Adrenal gland (tissue), 12 donors: ENCODE results near the gene LRRC75A. TPM values are rescaled to one million over a fixed set of nuclear protein-coding genes. Genes with fewer than 3 reads are reported as not detected.
A peak's percentile ranks its signal among the peaks of the same experiment; 100 is the strongest.

Experiments used
- DNase-seq, 7 donors: peaks; one replicate each; pipeline ENCODE4 v3.0.0-alpha.2; 2019 to 2020
- H3K27ac ChIP-seq, 5 donors: fragments of 200-600 bp; sonication (generic) in 4 of 5; 1 replicate in 3 of 5; 2 replicates in 2 of 5; pipeline versions ENCODE4 v1.5.1 to v1.8.0; 2016 to 2020; ENCODE audit warnings: mild to moderate bottlenecking in 1 of 5
- H3K27me3 ChIP-seq: fragments of 200-600 bp; 2 replicates; pipeline ENCODE4 v1.8.0; 2021
- H3K36me3 ChIP-seq, 2 donors: fragments of 200-600 bp; replicated peaks in 1 of 2; 1 replicate in 1 of 2; 2 replicates in 1 of 2; pipeline versions ENCODE4 v1.5.1 to v1.8.0; 2018 to 2022
- H3K4me1 ChIP-seq, 2 donors: fragments of 200-600 bp; replicated peaks in 1 of 2; 1 replicate in 1 of 2; 2 replicates in 1 of 2; pipeline versions ENCODE4 v1.5.1 to v1.8.0; 2018 to 2021
- H3K4me3 ChIP-seq, 4 donors: fragments of 200-600 bp; sonication (generic) in 3 of 4; one replicate each; pipeline ENCODE4 v1.5.1; 2016 to 2018
- H3K9me3 ChIP-seq, 3 donors: fragments of 200-600 bp; sonication (generic) in 1 of 3; replicated peaks in 1 of 3; 1 replicate in 2 of 3; 2 replicates in 1 of 3; pipeline versions ENCODE4 v1.5.1 to v1.8.0; 2016 to 2021
- POLR2A ChIP-seq, 2 donors: fragments of 450-650 bp; IDR thresholded peaks; one replicate each; pipeline ENCODE4 v1.6.1; 2017; ENCODE audit warnings: antibody characterized with exemption in 2 of 2, mild to moderate bottlenecking in 2 of 2, moderate library complexity in 1 of 2
- WGBS, 4 donors: extraction: QIAGEN DNeasy Blood & Tissue Kit in 2 of 4; methylation state at CpG; one replicate each; pipeline versions ENCODE4 v1.1.5 to v1.1.7; 2013 to 2017; 5-methylcytosine and 5-hydroxymethylcytosine counted together
- intact Hi-C, 2 donors: fragments of 100-400 bp; cut with DNase I; formaldehyde crosslinking; loops; one replicate each; pipeline versions ENCODE4 v1.14.1 to v1.15.0; 2022 to 2023
- polyA plus RNA-seq, 3 donors: library from polyadenylated mRNA; stranded (reverse); fragments of 200-250 nt in 2 of 3; fragments of 350-450 nt in 1 of 3; fragmentation: Illumina TruSeq in 1 of 3; extraction: RNeasy Lipid Tissue Mini Kit (QIAGEN cat#74804) in 1 of 3; gene quantifications; one replicate each; pipeline ENCODE4 v1.2.3, GENCODE V29; 2013 to 2014
- total RNA-seq, 9 donors: library from RNA; depleted of rRNA in 4 of 9; stranded (reverse); fragments of >200 nt in 4 of 9; fragments of 120-200 nt in 1 of 9; fragmentation: NEBNext Ultra II Directional in 1 of 9; extraction: Animal tissue kit (Norgen Biotek cat#: 25700) in 1 of 9; gene quantifications; one replicate each; pipeline versions ENCODE4 v1.1.0 to v1.2.4, GENCODE V29; 2013 to 2023
- TF ChIP-seq, protein P1 (sequence below), 6 experiments: fragments of 450-650 bp in 4 of 6; fragments of 200-600 bp in 2 of 6; sonication (generic) in 1 of 6; IDR thresholded peaks; 1 replicate in 5 of 6; 2 replicates in 1 of 6; pipeline versions ENCODE4 v1.5.1 to v1.8.0; 2016 to 2021; ENCODE audit warnings: antibody characterized with exemption in 6 of 6, mild to moderate bottlenecking in 2 of 6, moderate library complexity in 1 of 6
- donor health status: healthy with polysubstance abuse.
- donor health status: Bipolar disorder and iron deficiency.
- donor health status: DM: yes; HTN: yes; CAD: no.
- donor health status: DM: no; HTN: no; CAD: no.
- donor health status: DM: no; HTN: no; CAD: no.
- donor health status: DM: yes; HTN: yes; CAD: no.

The LRRC75A gene
- total and polyA plus RNA-seq, 12 donors = 7.4 to 49.2 (median 25.5) TPM

DNA sequence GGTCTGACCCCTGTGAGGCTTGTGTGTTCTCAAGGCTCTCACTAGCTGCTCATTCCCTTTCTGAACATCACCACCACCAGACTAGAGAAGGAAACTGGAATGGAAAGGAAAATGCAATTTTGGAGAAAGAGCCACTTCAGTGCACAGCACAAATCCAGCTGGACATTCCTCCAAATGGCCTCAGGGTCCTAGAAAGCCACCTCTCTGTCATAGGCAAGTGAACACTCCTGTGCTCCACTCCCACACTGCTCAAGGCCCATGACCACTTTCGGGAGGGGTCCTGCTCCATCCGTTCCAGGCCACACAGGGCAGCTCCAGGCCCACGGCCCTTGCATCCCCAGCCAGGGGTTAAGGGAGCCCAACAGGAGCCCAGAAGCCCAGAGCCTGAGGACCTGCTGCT, 2.6 kb downstream of the LRRC75A start:
- TF ChIP-seq, protein P1, sequence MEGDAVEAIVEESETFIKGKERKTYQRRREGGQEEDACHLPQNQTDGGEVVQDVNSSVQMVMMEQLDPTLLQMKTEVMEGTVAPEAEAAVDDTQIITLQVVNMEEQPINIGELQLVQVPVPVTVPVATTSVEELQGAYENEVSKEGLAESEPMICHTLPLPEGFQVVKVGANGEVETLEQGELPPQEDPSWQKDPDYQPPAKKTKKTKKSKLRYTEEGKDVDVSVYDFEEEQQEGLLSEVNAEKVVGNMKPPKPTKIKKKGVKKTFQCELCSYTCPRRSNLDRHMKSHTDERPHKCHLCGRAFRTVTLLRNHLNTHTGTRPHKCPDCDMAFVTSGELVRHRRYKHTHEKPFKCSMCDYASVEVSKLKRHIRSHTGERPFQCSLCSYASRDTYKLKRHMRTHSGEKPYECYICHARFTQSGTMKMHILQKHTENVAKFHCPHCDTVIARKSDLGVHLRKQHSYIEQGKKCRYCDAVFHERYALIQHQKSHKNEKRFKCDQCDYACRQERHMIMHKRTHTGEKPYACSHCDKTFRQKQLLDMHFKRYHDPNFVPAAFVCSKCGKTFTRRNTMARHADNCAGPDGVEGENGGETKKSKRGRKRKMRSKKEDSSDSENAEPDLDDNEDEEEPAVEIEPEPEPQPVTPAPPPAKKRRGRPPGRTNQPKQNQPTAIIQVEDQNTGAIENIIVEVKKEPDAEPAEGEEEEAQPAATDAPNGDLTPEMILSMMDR (IDR thresholded peaks at IDR 0.05) = no peak
- TF ChIP-seq POLR2A (IDR thresholded peaks at IDR 0.05) = no peak
- intact Hi-C loops = no loop called here
- Histone ChIP-seq H3K27ac (peak overlapping the region in 3 of 5 donors; percentile 89 to 93 (median 92)), H3K4me3 (no peak overlapping the region), H3K36me3 (no peaks in the 10 kb centered on the region), H3K4me1 (peaks cover 40 to 68% of the 10 kb centered on the region in 2 donors), H3K27me3 (no peaks in the 10 kb centered on the region), H3K9me3 (no peaks in the 10 kb centered on the region)
- WGBS, 4 donors = 38 to 51% (median 44%) methylated on average over 2 to 3 of the region's 3 CpGs
- no peak for DNase-seq

DNA sequence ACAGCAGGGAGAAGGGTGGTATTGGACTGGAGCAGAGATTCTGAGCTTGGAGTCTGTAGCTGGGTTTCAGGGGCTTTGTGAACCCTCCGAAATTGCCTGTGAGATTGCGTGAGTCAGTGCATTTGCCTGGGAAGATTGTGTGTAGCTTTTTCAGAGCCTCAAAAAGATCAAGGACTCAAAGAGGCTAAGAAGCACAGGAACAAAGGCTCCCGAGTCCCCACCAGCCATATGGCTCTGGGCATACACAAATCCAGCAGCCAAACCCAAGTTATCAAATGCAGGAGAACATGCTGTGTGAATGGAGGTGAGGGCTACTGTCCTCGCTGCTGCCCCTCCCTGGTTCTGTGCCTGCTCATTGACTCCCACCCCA, 3.0 kb downstream of the LRRC75A start:
- DNase-seq = no peak
- 45 to 72% (median 49%) methylated on average over 3 to 4 of the region's 4 CpGs for WGBS, 4 donors
- H3K36me3 ChIP-seq = no peaks in the 10 kb centered on the region
- no peak overlapping the region for H3K4me3 ChIP-seq
- peaks cover 40 to 73% of the 10 kb centered on the region in 2 donors for H3K4me1 ChIP-seq
- H3K9me3 ChIP-seq = no peaks in the 10 kb centered on the region
- TF ChIP-seq POLR2A (IDR thresholded peaks at IDR 0.05) = peak in 1 of 2 donors; percentile 13
- TF ChIP-seq, protein P1 (IDR thresholded peaks at IDR 0.05) = no peak
- peak overlapping the region in 4 of 5 donors; percentile 82 to 93 (median 90) for H3K27ac ChIP-seq
- intact Hi-C loops = no loop called here
- no peaks in the 10 kb centered on the region for H3K27me3 ChIP-seq

DNA sequence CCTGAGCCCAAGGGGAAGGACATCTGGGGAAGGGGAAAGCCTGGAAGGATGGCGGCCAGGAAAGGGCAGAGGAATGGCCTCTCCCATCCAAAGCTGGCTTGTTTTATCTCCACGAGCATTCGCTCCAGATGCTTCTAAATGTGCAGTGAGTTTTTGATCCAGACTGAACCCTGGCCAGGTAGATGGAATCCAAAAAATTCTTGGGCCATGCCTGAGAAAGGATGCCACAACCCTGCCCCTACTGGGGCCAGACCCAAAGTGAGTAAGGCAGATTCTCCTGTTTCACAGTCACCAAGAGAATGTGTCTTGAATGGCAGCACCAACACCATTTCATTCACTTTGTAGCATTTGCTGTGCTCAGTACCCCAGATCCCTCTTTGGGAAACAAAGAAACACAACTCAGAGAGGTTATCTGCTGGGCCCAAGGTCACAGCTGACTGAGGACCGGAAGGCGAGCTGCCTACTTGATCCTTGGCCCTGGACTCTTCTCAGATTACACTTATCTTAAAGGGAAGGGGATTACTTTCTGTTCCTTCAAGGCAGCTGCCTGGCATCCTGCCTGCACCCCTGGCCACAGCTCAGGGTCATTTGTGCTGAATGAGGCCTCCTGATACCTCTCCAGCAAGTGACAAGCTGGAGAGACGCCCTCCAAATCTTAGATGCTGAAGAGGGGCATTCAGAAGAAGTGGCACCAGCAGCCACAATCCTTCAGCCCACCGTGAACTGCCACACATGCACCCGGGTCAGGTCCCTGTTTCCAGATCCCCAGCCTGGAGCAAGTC, 3.6 kb downstream of the LRRC75A start:
- peak overlapping the region in 4 of 5 donors; percentile 82 to 93 (median 90) for H3K27ac ChIP-seq
- no peak for TF ChIP-seq POLR2A (IDR thresholded peaks at IDR 0.05)
- TF ChIP-seq, protein P1 (IDR thresholded peaks at IDR 0.05) = no peak
- peaks cover 44 to 79% of the 10 kb centered on the region in 2 donors for H3K4me1 ChIP-seq
- no peaks in the 10 kb centered on the region for H3K9me3 ChIP-seq
- DNase-seq = peak in 5 of 7 donors; percentile 33 to 81 (median 66)
- intact Hi-C loops = no loop called here
- H3K4me3 ChIP-seq = no peak overlapping the region
- WGBS, 4 donors = 32 to 47% (median 42%) methylated on average over 8 of the region's 8 CpGs
- H3K36me3 ChIP-seq = no peaks in the 10 kb centered on the region
- H3K27me3 ChIP-seq = no peaks in the 10 kb centered on the region

DNA sequence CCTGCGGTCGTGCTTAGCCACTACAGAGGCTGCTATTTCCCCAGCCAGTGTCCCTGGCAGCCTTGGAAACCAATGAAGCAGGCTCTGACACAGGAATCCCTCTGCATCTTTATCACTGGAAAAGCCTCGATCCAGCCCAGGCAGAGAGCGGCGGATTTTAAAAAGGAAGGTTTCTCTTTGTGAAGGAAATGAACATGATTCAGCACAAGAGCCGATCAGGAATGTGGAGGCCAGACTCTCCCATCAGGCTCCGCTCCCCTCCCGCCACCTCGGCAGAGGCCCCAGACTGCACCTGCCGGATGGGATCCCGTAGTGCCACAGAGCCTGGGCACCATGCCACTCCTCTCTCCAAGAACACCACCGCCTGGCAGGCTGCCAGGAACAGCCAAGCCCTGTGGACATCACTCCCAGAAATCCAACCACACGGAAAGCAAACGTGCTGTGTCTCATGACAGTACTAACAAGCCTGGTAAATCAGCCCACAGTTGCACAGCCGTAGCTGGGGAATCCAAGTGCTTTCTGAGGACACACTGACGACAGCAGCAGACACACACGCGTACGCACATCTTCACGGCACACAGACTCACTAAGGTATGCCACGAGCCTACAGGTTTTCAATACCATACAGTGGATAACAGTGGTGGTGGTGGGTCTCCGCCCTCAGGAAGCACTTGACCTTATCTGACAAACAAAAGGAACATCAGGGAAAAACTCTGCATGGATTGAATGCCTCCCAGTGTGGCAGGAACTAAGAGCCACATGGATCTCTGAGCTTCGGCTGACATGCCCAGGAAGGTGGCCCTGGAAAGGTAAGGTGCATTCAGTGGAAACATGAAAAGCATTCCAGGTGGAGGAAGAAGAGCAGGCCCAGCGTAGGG, 5.4 kb downstream of the LRRC75A start:
- H3K4me1 ChIP-seq = peaks cover 54 to 90% of the 10 kb centered on the region in 2 donors

More for the DNA sequence above, 5.4 kb downstream of the LRRC75A start:
- DNase-seq = peak; percentile 88 to 97 (median 95)
- Histone ChIP-seq H3K27ac (peak overlapping the region; percentile 29 to 93 (median 89)), H3K36me3 (no peaks in the 10 kb centered on the region), H3K27me3 (no peaks in the 10 kb centered on the region), H3K4me3 (peak overlapping the region in 1 of 4 donors; percentile 17), H3K9me3 (no peaks in the 10 kb centered on the region)
- intact Hi-C loops = no loop called here
- TF ChIP-seq POLR2A (IDR thresholded peaks at IDR 0.05) = peak in 1 of 2 donors; percentile 58
- TF ChIP-seq, protein P1 (IDR thresholded peaks at IDR 0.05) = peak in 2 of 6 experiments; percentile 1 to 30
- WGBS, 4 donors = 26 to 36% (median 28%) methylated on average over 11 to 24 of the region's 24 CpGs
